PC-9 (cell line): ENCODE results near the gene PSMB3.

Experiments used
- EZH2 ChIP-seq: fragments of 200-600 bp; sonication (generic); IDR thresholded peaks from 2 replicates; pipeline ENCODE4 v1.8.0; 2017; ENCODE audit warnings: antibody characterized with exemption, low read depth
- TF ChIP-seq, protein P1 (sequence below): fragments of 200-600 bp; sonication (generic); conservative IDR thresholded peaks from 2 replicates; pipeline ENCODE4 v1.6.1; 2017; ENCODE audit warnings: mixed run types, antibody characterized with exemption, mild to moderate bottlenecking, moderate library complexity

DNA sequence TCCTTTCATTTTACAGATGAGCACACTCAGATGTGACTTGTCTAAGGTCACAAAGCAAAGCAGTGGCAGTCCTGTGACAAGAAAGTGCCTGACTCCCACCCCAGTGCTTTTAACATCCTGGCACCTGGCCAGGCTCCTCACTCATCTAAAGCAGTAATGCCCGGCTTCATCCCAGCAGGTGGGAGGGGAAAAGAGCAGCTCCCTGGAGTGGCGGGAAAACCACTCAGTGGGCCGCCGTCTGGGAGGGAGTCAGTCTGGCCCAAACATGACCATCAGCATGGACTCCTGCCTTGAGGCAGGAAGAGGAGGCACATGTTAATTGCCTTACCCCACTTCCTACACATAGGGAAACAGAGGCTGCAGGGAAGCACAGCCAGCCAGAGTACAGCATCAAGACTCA is 7.0 kb upstream of the PSMB3 start:
- TF ChIP-seq, protein P1, sequence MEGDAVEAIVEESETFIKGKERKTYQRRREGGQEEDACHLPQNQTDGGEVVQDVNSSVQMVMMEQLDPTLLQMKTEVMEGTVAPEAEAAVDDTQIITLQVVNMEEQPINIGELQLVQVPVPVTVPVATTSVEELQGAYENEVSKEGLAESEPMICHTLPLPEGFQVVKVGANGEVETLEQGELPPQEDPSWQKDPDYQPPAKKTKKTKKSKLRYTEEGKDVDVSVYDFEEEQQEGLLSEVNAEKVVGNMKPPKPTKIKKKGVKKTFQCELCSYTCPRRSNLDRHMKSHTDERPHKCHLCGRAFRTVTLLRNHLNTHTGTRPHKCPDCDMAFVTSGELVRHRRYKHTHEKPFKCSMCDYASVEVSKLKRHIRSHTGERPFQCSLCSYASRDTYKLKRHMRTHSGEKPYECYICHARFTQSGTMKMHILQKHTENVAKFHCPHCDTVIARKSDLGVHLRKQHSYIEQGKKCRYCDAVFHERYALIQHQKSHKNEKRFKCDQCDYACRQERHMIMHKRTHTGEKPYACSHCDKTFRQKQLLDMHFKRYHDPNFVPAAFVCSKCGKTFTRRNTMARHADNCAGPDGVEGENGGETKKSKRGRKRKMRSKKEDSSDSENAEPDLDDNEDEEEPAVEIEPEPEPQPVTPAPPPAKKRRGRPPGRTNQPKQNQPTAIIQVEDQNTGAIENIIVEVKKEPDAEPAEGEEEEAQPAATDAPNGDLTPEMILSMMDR, result no peak
- TF ChIP-seq EZH2, result no peak
